Gastroesophageal sphincter (tissue), 4 donors: ENCODE measurements around the gene LSG1. TPM values are rescaled to one million over a fixed set of nuclear protein-coding genes. Genes with fewer than 3 reads are reported as not detected.

Source experiments
- ATAC-seq: fragments of 150-250 bp; one replicate; pipeline ENCODE4 v1.9.1; 2016; ENCODE audit warnings: mild to moderate bottlenecking, moderate library complexity
- H3K27ac ChIP-seq, 4 donors: fragments of 200-600 bp; sonication (generic) in 3 of 4; 1 replicate in 3 of 4; 2 replicates in 1 of 4; pipeline ENCODE4 v1.5.1; 2016 to 2019
- H3K27me3 ChIP-seq: fragments of 200-600 bp; sonication (generic); one replicate; pipeline ENCODE4 v1.5.1; 2019
- H3K36me3 ChIP-seq, 2 donors: fragments of 200-600 bp; sonication (generic); one replicate each; pipeline ENCODE4 v1.5.1; 2019; ENCODE audit warnings: control low read depth in 1 of 2
- H3K4me1 ChIP-seq, 3 donors: fragments of 200-600 bp; sonication (generic); 1 replicate in 2 of 3; 2 replicates in 1 of 3; pipeline ENCODE4 v1.5.1; 2016 to 2019; ENCODE audit warnings: control low read depth in 2 of 3
- H3K4me3 ChIP-seq, 2 donors: fragments of 200-600 bp; sonication (generic); one replicate each; pipeline ENCODE4 v1.5.1; 2019; ENCODE audit warnings: mild to moderate bottlenecking in 1 of 2, moderate library complexity in 1 of 2
- H3K9me3 ChIP-seq, 3 donors: fragments of 200-600 bp; sonication (generic); one replicate each; pipeline ENCODE4 v1.5.1; 2017 to 2019; ENCODE audit warnings: control low read depth in 2 of 3
- EP300 ChIP-seq: sonication (generic); formaldehyde crosslinking; IDR thresholded peaks from one replicate; pipeline ENCODE4 v1.6.1; 2017; ENCODE audit warnings: antibody characterized with exemption, mild to moderate bottlenecking
- POLR2A ChIP-seq, 2 donors: fragments of 450-650 bp; IDR thresholded peaks; one replicate each; pipeline ENCODE4 v1.6.1; 2017; ENCODE audit warnings: antibody characterized with exemption in 2 of 2, mild to moderate bottlenecking in 2 of 2, moderate library complexity in 1 of 2
- POLR2AphosphoS5 ChIP-seq: sonication (generic); formaldehyde crosslinking; IDR thresholded peaks from one replicate; pipeline ENCODE4 v1.6.1; 2017; ENCODE audit warnings: antibody characterized with exemption
- WGBS, 2 donors: methylation state at CpG; one replicate each; pipeline ENCODE4 v1.1.5; 2018; ENCODE audit warnings: low coverage in 1 of 2; 5-methylcytosine and 5-hydroxymethylcytosine counted together
- total RNA-seq, 4 donors: library from RNA; depleted of rRNA; stranded (reverse); fragments of >200 nt; gene quantifications; one replicate each; pipeline ENCODE4 v1.1.0, GENCODE V29; 2016
- TF ChIP-seq, protein P1 (sequence below), 4 experiments: fragments of 200-600 bp in 2 of 4; fragments of 450-650 bp in 2 of 4; sonication (generic) in 1 of 4; IDR thresholded peaks; one replicate each; pipeline ENCODE4 v1.5.1; 2017 to 2019; ENCODE audit warnings: antibody characterized with exemption in 4 of 4, mild to moderate bottlenecking in 2 of 4, moderate library complexity in 2 of 4

LSG1 gene
- total RNA-seq, 4 donors from 2014 or later, result 23.0 to 30.3 (median 28.3) TPM

DNA sequence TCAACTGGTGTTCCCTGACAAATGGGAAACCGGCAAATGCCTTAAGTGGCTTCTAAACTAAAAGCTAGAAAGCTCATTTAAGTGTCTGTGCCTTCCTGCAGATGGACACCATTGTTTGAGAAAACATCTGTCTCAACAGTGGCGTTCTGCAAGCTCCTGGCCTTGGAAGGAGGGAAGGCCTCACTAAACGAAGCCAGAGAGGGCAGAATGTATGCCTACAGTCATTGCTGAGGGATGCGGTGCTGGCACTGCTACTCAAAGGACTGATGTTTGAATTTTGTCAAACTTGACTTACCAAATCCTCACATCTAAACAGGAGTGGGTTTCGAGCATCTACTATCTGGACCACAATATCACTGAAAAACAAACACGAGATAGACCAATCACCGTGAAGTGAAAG is 12.2 kb downstream of the LSG1 start:
- no peaks in the 10 kb centered on the region for H3K9me3 ChIP-seq
- TF ChIP-seq EP300, result no peak
- no peak overlapping the region for H3K4me3 ChIP-seq
- H3K27ac ChIP-seq, result no peak overlapping the region
- 74 to 84% methylated on average over 5 to 7 of the region's 7 CpGs for WGBS, 2 donors
- H3K27me3 ChIP-seq, result no peaks in the 10 kb centered on the region
- H3K4me1 ChIP-seq, result no peaks in the 10 kb centered on the region
- ATAC-seq, result no peak
- peaks cover 0 to 86% of the 10 kb centered on the region in 2 donors for H3K36me3 ChIP-seq

DNA sequence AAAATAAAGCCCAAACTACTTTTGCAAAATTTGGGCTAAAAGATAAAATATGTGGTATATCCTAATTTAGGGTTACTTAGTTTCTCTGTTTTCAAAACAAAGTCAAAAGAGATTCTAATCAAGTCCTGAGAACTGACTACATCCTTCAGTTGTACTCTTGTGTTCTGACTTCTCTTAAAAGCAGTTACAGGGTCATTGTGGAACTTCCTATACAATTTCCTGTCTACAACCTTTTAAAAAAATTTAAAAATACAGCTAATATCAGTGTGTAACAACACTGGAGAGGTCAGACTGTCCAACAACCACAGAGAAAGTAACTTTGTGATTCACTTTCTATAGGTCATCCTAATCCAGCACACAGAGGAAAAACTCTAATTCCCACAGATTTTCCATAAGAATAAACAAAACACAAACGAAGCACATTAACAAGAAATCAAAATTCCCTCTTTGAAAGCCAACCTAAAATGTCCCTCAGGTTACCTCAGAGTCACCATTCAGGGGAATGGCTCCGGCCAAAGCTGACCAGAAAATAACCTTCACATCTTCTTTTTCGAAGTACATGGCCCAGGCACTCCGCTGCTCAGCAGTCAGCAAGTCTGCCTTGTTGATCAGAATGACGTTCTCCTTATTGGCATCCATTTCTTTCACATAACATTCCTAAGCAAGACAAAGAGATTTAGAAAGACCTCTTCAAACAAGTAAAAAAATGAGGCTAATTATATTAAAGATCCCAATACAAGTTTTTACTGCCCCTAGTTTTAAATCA is 13.3 kb downstream of the LSG1 start:
- Histone ChIP-seq H3K36me3 (peaks cover 0 to 86% of the 10 kb centered on the region in 2 donors), H3K27me3 (no peaks in the 10 kb centered on the region), H3K27ac (peak overlapping the region in 2 of 4 donors; percentile 4 to 37), H3K9me3 (no peaks in the 10 kb centered on the region), H3K4me3 (no peak overlapping the region), H3K4me1 (no peaks in the 10 kb centered on the region)
- no peak for ATAC-seq
- no peak for TF ChIP-seq EP300
- TF ChIP-seq, protein P1, sequence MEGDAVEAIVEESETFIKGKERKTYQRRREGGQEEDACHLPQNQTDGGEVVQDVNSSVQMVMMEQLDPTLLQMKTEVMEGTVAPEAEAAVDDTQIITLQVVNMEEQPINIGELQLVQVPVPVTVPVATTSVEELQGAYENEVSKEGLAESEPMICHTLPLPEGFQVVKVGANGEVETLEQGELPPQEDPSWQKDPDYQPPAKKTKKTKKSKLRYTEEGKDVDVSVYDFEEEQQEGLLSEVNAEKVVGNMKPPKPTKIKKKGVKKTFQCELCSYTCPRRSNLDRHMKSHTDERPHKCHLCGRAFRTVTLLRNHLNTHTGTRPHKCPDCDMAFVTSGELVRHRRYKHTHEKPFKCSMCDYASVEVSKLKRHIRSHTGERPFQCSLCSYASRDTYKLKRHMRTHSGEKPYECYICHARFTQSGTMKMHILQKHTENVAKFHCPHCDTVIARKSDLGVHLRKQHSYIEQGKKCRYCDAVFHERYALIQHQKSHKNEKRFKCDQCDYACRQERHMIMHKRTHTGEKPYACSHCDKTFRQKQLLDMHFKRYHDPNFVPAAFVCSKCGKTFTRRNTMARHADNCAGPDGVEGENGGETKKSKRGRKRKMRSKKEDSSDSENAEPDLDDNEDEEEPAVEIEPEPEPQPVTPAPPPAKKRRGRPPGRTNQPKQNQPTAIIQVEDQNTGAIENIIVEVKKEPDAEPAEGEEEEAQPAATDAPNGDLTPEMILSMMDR (IDR thresholded peaks at IDR 0.05), result no peak
- no peak for TF ChIP-seq POLR2A (IDR thresholded peaks at IDR 0.05)
- TF ChIP-seq POLR2AphosphoS5, result no peak
- 84 to 86% methylated on average over 5 of the region's 5 CpGs for WGBS, 2 donors

DNA sequence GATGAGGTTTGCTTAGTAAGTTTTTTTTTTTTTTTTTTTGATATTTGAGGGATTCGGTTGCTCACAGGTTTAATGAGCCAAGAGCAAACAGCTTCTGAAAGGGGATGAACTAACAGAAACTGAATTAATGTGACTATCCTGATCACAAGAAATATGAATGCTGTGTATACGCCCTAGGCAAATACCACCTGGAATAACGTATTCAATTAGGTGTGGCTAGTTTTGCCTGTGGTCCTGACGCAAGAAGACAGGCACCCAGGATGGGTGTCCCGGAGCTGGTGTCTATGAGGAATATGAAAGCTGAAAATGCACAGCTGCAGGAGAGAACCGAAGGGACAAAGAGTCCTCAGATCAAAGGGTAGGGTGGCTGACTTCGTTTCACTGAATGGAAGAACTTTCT is 14.6 kb downstream of the LSG1 start:
- H3K27ac ChIP-seq, result peak overlapping the region in 1 of 4 donors; percentile 0
- no peak overlapping the region for H3K4me3 ChIP-seq
- peaks cover under 1 to 87% of the 10 kb centered on the region in 2 donors for H3K36me3 ChIP-seq
- no peak for ATAC-seq
- TF ChIP-seq POLR2A (IDR thresholded peaks at IDR 0.05) (no peak), POLR2AphosphoS5 (no peak)
- no peaks in the 10 kb centered on the region for H3K27me3 ChIP-seq
- 79 to 81% methylated on average over 6 to 7 of the region's 7 CpGs for WGBS, 2 donors
- no peaks in the 10 kb centered on the region for H3K9me3 ChIP-seq
- no peaks in the 10 kb centered on the region for H3K4me1 ChIP-seq

DNA sequence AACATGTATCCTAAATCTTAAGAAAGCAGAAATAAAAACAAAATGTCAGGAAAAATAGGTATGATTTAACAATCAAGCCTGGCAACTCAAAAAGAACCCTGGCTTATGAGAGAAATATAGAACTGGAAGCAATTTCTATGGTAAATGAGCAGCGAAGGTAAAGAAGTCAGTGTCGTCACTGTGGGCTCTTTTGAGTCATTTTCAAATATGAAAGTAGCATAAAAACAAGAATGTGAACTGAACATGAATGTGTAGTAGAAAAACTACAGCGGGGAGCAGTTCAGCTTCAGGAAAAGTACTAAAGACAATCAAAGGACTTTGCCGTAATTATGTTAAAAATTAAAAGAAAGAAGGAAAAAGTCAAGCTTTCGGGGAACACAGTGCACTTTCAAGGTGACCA is 17.5 kb downstream of the LSG1 start:
- WGBS, 2 donors, result 90 to 100% methylated on average over 4 to 5 of the region's 5 CpGs
- no peak overlapping the region for H3K27ac ChIP-seq
- H3K4me3 ChIP-seq, result no peak overlapping the region
- ATAC-seq, result no peak
- H3K4me1 ChIP-seq, result no peaks in the 10 kb centered on the region
- no peaks in the 10 kb centered on the region for H3K27me3 ChIP-seq
- TF ChIP-seq EP300 (no peak), POLR2AphosphoS5 (no peak), POLR2A (IDR thresholded peaks at IDR 0.05) (no peak)
- TF ChIP-seq, protein P1 (IDR thresholded peaks at IDR 0.05), result no peak
- peaks cover 15 to 88% of the 10 kb centered on the region in 2 donors for H3K36me3 ChIP-seq
- H3K9me3 ChIP-seq, result no peaks in the 10 kb centered on the region

DNA sequence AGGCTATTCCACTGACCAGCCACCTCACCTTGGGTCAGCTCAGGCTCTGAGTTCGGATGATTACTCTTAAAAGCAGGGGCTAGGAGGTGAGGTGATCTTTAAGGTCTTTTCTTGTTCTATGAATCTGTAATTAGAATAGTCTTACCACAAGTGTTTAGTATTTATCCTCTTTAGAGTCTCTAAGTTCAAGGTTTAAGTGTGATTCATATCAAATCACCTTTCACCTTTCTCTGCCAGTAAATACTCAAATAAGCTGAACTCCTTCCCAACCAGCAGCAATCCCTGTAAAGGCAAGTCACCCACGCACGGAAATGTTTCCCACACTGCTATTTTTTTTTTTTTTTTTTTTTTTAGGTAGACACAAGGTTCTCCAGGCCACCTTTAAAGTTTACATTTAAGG is 24.2 kb downstream of the LSG1 start:
- H3K27me3 ChIP-seq, result no peaks in the 10 kb centered on the region
- no peak overlapping the region for H3K27ac ChIP-seq
- H3K4me3 ChIP-seq, result no peak overlapping the region
- peaks cover 21 to 99% of the 10 kb centered on the region in 2 donors for H3K36me3 ChIP-seq
- H3K9me3 ChIP-seq, result no peaks in the 10 kb centered on the region
- no peak for ATAC-seq
- TF ChIP-seq, protein P1 (IDR thresholded peaks at IDR 0.05), result no peak
- no peak for TF ChIP-seq POLR2A (IDR thresholded peaks at IDR 0.05)
- no peak for TF ChIP-seq EP300
- TF ChIP-seq POLR2AphosphoS5, result no peak
- 75 to 81% methylated on average over 3 of the region's 3 CpGs for WGBS, 2 donors
- no peaks in the 10 kb centered on the region for H3K4me1 ChIP-seq

DNA sequence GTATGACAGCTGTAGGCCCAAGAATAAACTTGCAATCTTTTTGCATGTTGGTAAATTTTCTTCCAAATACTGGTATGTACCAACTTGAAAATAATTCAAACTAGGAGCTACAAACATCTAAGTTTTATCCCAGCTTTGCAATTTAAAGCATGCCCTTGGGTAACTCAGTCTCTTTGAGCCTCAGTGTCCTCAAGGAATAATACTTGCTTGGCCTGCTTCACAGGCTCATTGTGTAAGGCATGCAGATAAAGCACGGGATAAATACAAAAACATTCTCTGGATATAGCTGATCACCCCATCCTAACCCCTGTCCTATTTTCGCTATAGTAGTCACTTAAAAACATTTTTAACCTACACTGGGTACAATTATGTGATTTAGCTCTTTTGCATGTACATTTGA is 29.2 kb downstream of the LSG1 start:
- Histone ChIP-seq H3K27ac (no peak overlapping the region), H3K36me3 (peaks cover 0 to 77% of the 10 kb centered on the region in 2 donors), H3K4me1 (no peaks in the 10 kb centered on the region), H3K27me3 (no peaks in the 10 kb centered on the region), H3K9me3 (no peaks in the 10 kb centered on the region), H3K4me3 (no peak overlapping the region)
- ATAC-seq, result no peak
- TF ChIP-seq POLR2AphosphoS5, result no peak
- TF ChIP-seq EP300, result no peak
- TF ChIP-seq, protein P1 (IDR thresholded peaks at IDR 0.05), result no peak
- TF ChIP-seq POLR2A (IDR thresholded peaks at IDR 0.05), result no peak
- WGBS, 2 donors, result 75 to 83% methylated on average over 2 of the region's 2 CpGs
